ENCODE data around the gene ALDH1A1. TPM values are rescaled to one million over a fixed set of nuclear protein-coding genes. Genes with fewer than 3 reads are reported as not detected.

Gene ALDH1A1
- total RNA-seq, 4 donors from 2014 or later, result 2.9 to 56.6 (median 27.5) TPM

DNA sequence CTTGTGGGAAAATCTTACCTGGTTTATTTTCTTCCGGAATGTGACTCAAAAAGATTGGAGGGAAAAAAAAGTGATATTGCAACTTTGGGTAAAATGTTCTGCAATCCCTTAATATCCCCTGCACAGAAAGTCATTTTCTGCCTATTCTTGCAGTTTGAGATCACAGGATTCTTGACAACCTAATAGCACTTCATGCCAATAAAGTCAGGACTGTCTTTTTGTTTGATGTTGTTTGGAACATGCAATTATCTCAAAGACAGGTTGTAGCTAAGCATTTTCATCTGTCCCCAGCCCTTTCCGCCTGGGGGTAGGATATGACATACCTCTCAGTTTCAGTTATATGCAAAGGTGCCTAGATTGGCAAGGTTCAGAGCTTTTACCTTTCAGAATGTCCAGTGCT is 63.9 kb downstream of the ALDH1A1 start:
- no peaks in the 10 kb centered on the region for H3K36me3 ChIP-seq
- WGBS, 2 donors, result 86% methylated on average over 2 of the region's 2 CpGs
- H3K27me3 ChIP-seq, result no peaks in the 10 kb centered on the region
- H3K27ac ChIP-seq, result no peak overlapping the region
- intact Hi-C loops (cut with DNase I), result no loop called here
- DNase-seq, result no peak
- TF ChIP-seq POLR2A (IDR thresholded peaks at IDR 0.05) (no peak), CTCF (IDR thresholded peaks at IDR 0.05) (no peak)
- H3K4me3 ChIP-seq, result no peak overlapping the region
- no peaks in the 10 kb centered on the region for H3K9me3 ChIP-seq
- H3K4me1 ChIP-seq, result peaks cover 0 to 11% (median 0%) of the 10 kb centered on the region in 3 donors

GRCh38 chr9:72888067-72888466 is 64.8 kb downstream of the ALDH1A1 start:
- no peak for DNase-seq
- TF ChIP-seq POLR2A (IDR thresholded peaks at IDR 0.05) (no peak), CTCF (IDR thresholded peaks at IDR 0.05) (no peak)
- Histone ChIP-seq H3K9me3 (no peaks in the 10 kb centered on the region), H3K36me3 (no peaks in the 10 kb centered on the region), H3K27me3 (no peaks in the 10 kb centered on the region), H3K27ac (no peak overlapping the region), H3K4me3 (no peak overlapping the region), H3K4me1 (peaks cover 0 to 15% (median 0%) of the 10 kb centered on the region in 3 donors)
- intact Hi-C loops (cut with DNase I), result no loop called here
- WGBS, 2 donors, result 47 to 60% methylated on average over 2 of the region's 2 CpGs

GRCh38 chr9:72886386-72886785 is 66.5 kb downstream of the ALDH1A1 start:
- Histone ChIP-seq H3K27me3 (no peaks in the 10 kb centered on the region), H3K36me3 (no peaks in the 10 kb centered on the region), H3K4me1 (peaks cover 0 to 32% (median 0%) of the 10 kb centered on the region in 3 donors), H3K4me3 (no peak overlapping the region), H3K9me3 (no peaks in the 10 kb centered on the region), H3K27ac (no peak overlapping the region)
- DNase-seq, result no peak
- no peak for TF ChIP-seq CTCF (IDR thresholded peaks at IDR 0.05)
- no peak for TF ChIP-seq POLR2A (IDR thresholded peaks at IDR 0.05)
- 100% methylated on average over 1 of the region's 1 CpG; no CpG with 5 or more reads in 1 of the 2 donors for WGBS, 2 donors
- intact Hi-C loops (cut with DNase I), result no loop called here

DNA sequence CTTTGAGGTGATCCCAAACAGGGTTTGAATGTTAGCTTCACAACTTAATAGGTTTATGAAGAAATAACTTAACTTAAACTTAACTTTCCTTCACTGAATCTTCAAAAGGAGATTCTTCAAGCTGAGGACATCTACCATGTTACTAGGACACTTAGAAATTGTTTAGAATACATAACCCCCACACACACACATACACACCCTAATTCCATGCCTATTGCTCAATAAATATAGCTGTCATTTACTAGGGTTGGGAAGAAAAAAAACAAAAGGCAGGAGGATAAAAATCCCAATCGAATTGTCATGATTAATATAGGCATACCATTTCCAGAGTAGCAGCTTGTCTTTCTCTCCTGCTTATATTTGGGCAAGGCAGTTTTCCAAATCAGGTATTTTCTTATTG is 68.3 kb downstream of the ALDH1A1 start:
- H3K36me3 ChIP-seq, result no peaks in the 10 kb centered on the region
- no peaks in the 10 kb centered on the region for H3K27me3 ChIP-seq
- H3K27ac ChIP-seq, result peak overlapping the region in 2 of 4 donors; percentile 9 to 31
- no peak overlapping the region for H3K4me3 ChIP-seq
- TF ChIP-seq CTCF (IDR thresholded peaks at IDR 0.05) (no peak), POLR2A (IDR thresholded peaks at IDR 0.05) (no peak)
- no peak for DNase-seq
- intact Hi-C loops (cut with DNase I), result no loop called here
- no peaks in the 10 kb centered on the region for H3K9me3 ChIP-seq
- 29 to 38% methylated on average over 1 of the region's 1 CpG for WGBS, 2 donors
- peaks cover 0 to 35% (median 0%) of the 10 kb centered on the region in 3 donors for H3K4me1 ChIP-seq

- Histone ChIP-seq H3K4me3 (no peak overlapping the region), H3K27ac (peak overlapping the region in 2 of 4 donors; percentile 22 to 31), H3K36me3 (no peaks in the 10 kb centered on the region), H3K4me1 (peaks cover 0 to 35% (median 0%) of the 10 kb centered on the region in 3 donors), H3K9me3 (no peaks in the 10 kb centered on the region), H3K27me3 (no peaks in the 10 kb centered on the region)
- WGBS, 2 donors, result 74 to 85% methylated on average over 3 of the region's 3 CpGs
- TF ChIP-seq CTCF (IDR thresholded peaks at IDR 0.05), result no peak
- no peak for TF ChIP-seq POLR2A (IDR thresholded peaks at IDR 0.05)
- DNase-seq, result no peak
- intact Hi-C loops (cut with DNase I), result no loop called here
Observed at GRCh38 chr9:72883875-72884274, 69.0 kb downstream of the ALDH1A1 start.

Measured in esophagus squamous epithelium (tissue), 5 donors.